Cardiac muscle cell (in vitro differentiated cells and primary cell): ENCODE measurements around the gene EXPH5. TPM values are rescaled to one million over a fixed set of nuclear protein-coding genes. Genes with fewer than 3 reads are reported as not detected.
"Not testable (repeated sequence)": the region's sequence is repeated elsewhere in the genome, so short reads cannot be mapped to it uniquely, and the experiment has no call there.

Source experiments
- DNase-seq, 2 donors: peaks; one replicate each; pipeline versions ENCODE4 v3.0.0 to v3.0.0-alpha.2; 2010 to 2017; ENCODE audit warnings: low read depth in 1 of 2, low spot score in 1 of 2
- H3K27ac ChIP-seq: fragments of 200-600 bp; sonication (generic); 2 replicates; pipeline ENCODE4 v1.5.1; 2016
- H3K27me3 ChIP-seq: fragments of 200-600 bp; sonication (generic); 2 replicates; pipeline ENCODE4 v1.6.0; 2016; ENCODE audit warnings: control low read depth
- H3K36me3 ChIP-seq: fragments of 200-600 bp; sonication (generic); 2 replicates; pipeline ENCODE4 v1.5.1; 2016; ENCODE audit warnings: control low read depth
- H3K4me1 ChIP-seq: fragments of 200-600 bp; sonication (generic); 2 replicates; pipeline ENCODE4 v1.8.1; 2017; ENCODE audit warnings: low read depth, mild to moderate bottlenecking, mixed run types
- H3K4me3 ChIP-seq: fragments of 200-600 bp; sonication (generic); 2 replicates; pipeline ENCODE4 v1.5.1; 2016; ENCODE audit warnings: mild to moderate bottlenecking
- H3K9me3 ChIP-seq: fragments of 200-600 bp; sonication (generic); 2 replicates; pipeline ENCODE4 v1.5.1; 2017; ENCODE audit warnings: low read depth, mild to moderate bottlenecking, control low read depth
- polyA plus RNA-seq: library from polyadenylated mRNA; unstranded; fragments of >200 nt; fragmentation: Nextera tagmentation; extraction: Ambion mirVana; gene quantifications from 2 replicates; pipeline ENCODE4 v1.2.1, GENCODE V29; 2016
- total RNA-seq: library from RNA; depleted of rRNA; stranded (reverse); fragments of >200 nt; gene quantifications from 2 replicates; pipeline ENCODE4 v1.2.3, GENCODE V29; 2016
- TF ChIP-seq, protein P1 (sequence below): IDR thresholded peaks from 2 replicates; pipeline ENCODE4 v1.5.1; 2012; ENCODE audit warnings: low read depth, mild to moderate bottlenecking, low read length

Gene EXPH5
- total and polyA plus RNA-seq, 2 experiments from 2014 or later = 2.6 to 7.7 TPM

DNA sequence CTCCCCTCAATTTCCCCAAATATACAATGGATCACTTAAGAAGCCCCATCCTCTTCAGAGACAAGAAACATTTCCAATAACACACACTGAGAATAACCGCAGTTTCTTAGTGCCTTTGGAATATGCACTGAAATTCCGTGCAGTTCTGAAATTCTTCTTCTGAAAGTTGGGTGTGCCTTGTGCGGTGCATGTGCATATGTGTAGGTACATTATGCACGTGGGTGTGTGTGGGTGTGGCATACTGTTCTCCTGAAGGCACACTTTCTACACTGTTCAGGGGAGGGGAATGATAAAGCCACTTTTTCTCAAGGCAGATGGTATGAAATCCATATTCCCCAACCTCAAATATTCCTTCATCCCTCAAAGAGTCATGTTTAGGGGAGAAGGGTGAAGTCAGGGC is 1.7 kb downstream of the EXPH5 start:
- peaks cover 15% of the 10 kb centered on the region for H3K27me3 ChIP-seq
- no peak overlapping the region for H3K27ac ChIP-seq
- DNase-seq = no peak
- no peaks in the 10 kb centered on the region for H3K36me3 ChIP-seq
- TF ChIP-seq, protein P1, sequence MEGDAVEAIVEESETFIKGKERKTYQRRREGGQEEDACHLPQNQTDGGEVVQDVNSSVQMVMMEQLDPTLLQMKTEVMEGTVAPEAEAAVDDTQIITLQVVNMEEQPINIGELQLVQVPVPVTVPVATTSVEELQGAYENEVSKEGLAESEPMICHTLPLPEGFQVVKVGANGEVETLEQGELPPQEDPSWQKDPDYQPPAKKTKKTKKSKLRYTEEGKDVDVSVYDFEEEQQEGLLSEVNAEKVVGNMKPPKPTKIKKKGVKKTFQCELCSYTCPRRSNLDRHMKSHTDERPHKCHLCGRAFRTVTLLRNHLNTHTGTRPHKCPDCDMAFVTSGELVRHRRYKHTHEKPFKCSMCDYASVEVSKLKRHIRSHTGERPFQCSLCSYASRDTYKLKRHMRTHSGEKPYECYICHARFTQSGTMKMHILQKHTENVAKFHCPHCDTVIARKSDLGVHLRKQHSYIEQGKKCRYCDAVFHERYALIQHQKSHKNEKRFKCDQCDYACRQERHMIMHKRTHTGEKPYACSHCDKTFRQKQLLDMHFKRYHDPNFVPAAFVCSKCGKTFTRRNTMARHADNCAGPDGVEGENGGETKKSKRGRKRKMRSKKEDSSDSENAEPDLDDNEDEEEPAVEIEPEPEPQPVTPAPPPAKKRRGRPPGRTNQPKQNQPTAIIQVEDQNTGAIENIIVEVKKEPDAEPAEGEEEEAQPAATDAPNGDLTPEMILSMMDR = no peak
- H3K4me3 ChIP-seq = no peak overlapping the region
- H3K4me1 ChIP-seq = peaks cover 17% of the 10 kb centered on the region
- no peaks in the 10 kb centered on the region for H3K9me3 ChIP-seq

DNA sequence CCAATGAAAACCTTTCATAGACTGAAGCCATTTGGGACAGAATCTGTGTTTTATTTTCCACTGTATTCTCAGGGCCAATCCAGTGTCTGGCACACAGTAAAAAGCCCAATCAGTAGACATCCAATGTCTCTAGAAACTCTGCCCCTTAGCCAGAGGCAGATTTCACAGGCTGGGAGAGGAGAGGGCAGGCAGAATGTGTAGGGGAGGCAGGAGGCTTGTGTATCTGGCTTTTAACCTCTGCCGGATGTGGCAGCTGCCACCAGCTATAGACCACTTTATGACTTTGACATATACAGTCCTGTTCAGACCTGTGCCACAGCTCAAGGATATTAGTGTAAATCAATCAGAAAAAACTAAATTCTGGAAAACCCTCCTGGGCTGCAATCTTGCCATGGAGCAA is 4.4 kb downstream of the EXPH5 start:
- Histone ChIP-seq H3K27me3 (peaks cover 15% of the 10 kb centered on the region), H3K36me3 (no peaks in the 10 kb centered on the region), H3K27ac (peak overlapping the region; percentile 37), H3K4me3 (no peak overlapping the region), H3K4me1 (peaks cover 4% of the 10 kb centered on the region), H3K9me3 (no peaks in the 10 kb centered on the region)
- TF ChIP-seq, protein P1 = no peak
- DNase-seq = peak in 1 of 2 donors; percentile 15

DNA sequence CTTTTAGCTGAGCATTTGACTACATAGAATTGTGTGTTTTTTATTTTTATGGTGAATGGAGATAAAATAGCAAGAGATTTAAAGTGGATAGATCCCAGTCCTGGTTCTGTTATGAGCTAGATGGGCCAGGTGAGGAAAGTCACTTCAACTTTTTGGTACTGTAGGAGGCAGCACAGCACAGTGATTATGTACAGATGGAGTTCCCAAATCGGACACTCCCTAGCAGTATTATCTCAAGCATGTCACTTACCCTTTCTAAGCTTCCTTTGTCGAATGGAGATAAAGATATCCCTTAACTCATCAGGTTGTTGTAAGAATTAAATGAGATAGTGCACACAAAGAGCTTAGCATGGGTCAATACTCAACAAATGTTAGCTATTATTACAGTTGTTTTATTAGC is 5.3 kb downstream of the EXPH5 start:
- Histone ChIP-seq H3K27ac (no peak overlapping the region), H3K4me3 (no peak overlapping the region), H3K4me1 (no peaks in the 10 kb centered on the region), H3K36me3 (no peaks in the 10 kb centered on the region), H3K9me3 (no peaks in the 10 kb centered on the region), H3K27me3 (peaks cover 15% of the 10 kb centered on the region)
- no peak for DNase-seq
- TF ChIP-seq, protein P1 = no peak

DNA sequence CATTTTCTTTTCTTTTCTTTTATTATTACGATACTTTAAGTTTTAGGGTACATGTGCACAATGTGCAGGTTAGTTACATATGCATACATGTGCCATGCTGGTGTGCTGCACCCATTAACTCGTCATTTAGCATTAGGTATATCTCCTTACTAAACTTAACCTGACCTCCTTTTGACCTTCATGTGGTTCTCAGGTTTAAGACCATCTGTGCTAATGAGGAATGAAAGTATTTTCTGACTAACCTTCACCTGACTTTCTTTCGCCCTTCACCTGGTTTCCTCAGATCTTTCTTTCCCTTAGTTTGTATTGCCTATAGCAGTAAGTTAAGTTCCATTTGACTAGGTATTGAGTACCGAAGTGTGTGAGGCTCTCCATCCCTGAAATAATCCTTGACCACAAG is 6.5 kb downstream of the EXPH5 start:
- TF ChIP-seq, protein P1 = no peak
- Histone ChIP-seq H3K27ac (no peak overlapping the region), H3K4me3 (no peak overlapping the region), H3K27me3 (peaks cover 8% of the 10 kb centered on the region), H3K36me3 (no peaks in the 10 kb centered on the region), H3K4me1 (no peaks in the 10 kb centered on the region), H3K9me3 (no peaks in the 10 kb centered on the region)
- DNase-seq = no peak

DNA sequence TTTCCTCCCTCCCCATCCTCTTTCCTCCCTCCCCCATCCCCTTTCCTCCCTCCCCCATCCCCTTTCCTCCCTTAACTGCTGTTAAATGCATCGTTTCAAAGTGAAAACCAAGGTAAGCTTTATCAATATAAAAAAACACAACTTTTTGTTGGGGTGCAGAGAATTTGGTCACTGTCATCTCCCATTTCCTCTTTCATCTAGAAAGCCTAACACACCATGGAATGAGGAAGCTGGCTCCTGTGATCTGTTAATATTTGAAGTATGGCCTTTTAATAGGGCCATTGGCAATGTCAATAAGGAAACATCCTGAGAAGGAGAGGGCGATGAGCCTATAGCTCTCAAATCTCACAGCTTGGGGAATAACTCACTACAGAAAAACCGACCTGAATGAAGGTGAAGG is 7.0 kb downstream of the EXPH5 start:
- DNase-seq = no peak
- no peak overlapping the region for H3K4me3 ChIP-seq
- no peaks in the 10 kb centered on the region for H3K36me3 ChIP-seq
- H3K4me1 ChIP-seq = no peaks in the 10 kb centered on the region
- H3K27me3 ChIP-seq = peaks cover 3% of the 10 kb centered on the region
- H3K9me3 ChIP-seq = no peaks in the 10 kb centered on the region
- TF ChIP-seq, protein P1 = no peak
- no peak overlapping the region for H3K27ac ChIP-seq

DNA sequence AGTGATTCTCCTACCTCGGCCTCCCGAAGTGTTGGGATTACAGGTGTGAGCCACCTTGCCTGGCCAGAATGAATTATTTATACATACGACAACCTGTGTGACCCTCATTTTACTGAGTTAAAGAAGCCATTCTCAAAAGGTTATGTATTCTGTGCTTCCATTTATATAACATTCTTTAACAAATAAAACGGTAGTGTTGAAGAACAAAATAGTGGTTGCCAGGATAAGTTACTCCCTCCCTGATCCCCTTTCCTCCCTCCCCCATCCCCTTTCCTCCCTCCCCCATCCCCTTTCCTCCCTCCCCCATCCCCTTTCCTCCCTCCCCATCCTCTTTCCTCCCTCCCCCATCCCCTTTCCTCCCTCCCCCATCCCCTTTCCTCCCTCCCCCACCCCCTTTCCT is 7.4 kb downstream of the EXPH5 start:
- not testable (repeated sequence) for DNase-seq, H3K4me3 ChIP-seq, H3K4me1 ChIP-seq, H3K36me3 ChIP-seq, H3K27me3 ChIP-seq, H3K27ac ChIP-seq, H3K9me3 ChIP-seq
